BJ (cell line): ENCODE results near the gene GFRA4. TPM values are rescaled to one million over a fixed set of nuclear protein-coding genes. Genes with fewer than 3 reads are reported as not detected.

ENCODE experiments used
- CTCF ChIA-PET: fragments of 350-600 bp; formaldehyde crosslinking; extraction: SDS; loops from one replicate; lab custom pipeline; 2021; ENCODE audit warnings: antibody characterized with exemption, inconsistent platforms; lab: Yijun Ruan, JAX
- POLR2A ChIA-PET: fragments of 300-600 bp; sonication (Branson Sonifier 250); formaldehyde crosslinking; extraction: SDS; loops from one replicate; lab custom pipeline; 2021; ENCODE audit warnings: antibody characterized with exemption; lab: Charles Lee
- DNase-seq: peaks from one replicate; pipeline ENCODE4 v3.0.0-alpha.2; 2011; ENCODE audit warnings: low read depth
- H3K27me3 ChIP-seq: 2 replicates; pipeline ENCODE4 v1.6.0; 2011; ENCODE audit warnings: low read length; ENCODE audit not compliant: control insufficient read depth, insufficient read depth
- H3K36me3 ChIP-seq: 2 replicates; pipeline ENCODE4 v1.5.1; 2011; ENCODE audit warnings: low read length; ENCODE audit not compliant: control insufficient read depth, insufficient read depth
- H3K4me3 ChIP-seq: 2 replicates; pipeline ENCODE4 v1.5.1; 2011; ENCODE audit warnings: low read depth, mild to moderate bottlenecking, control low read depth, low read length
- CTCF ChIP-seq: IDR thresholded peaks from 2 replicates; pipeline ENCODE4 v1.5.1; 2011; ENCODE audit warnings: low read depth, mild to moderate bottlenecking, control low read depth, inconsistent platforms, low read length, moderate library complexity; ENCODE audit not compliant: insufficient read depth
- polyA plus RNA-seq: library from polyadenylated mRNA; depleted of rRNA; stranded (reverse); fragments of >200 nt; gene quantifications from 2 replicates; pipeline ENCODE4 v1.2.3, GENCODE V29; 2011

Gene GFRA4
- polyA plus RNA-seq, 1 experiment = not detected

- POLR2A ChIA-PET = no interaction called here
- DNase-seq = no peak
- H3K4me3 ChIP-seq = no peak overlapping the region
- TF ChIP-seq CTCF = no peak
- CTCF ChIA-PET = no interaction called here
- no peaks in the 10 kb centered on the region for H3K27me3 ChIP-seq
- H3K36me3 ChIP-seq = peaks cover 7% of the 10 kb centered on the region
Measured at GRCh38 chr20:3646067-3646440, 17.1 kb downstream of the GFRA4 start.

GRCh38 chr20:3645309-3646066 is 17.7 kb downstream of the GFRA4 start:
- POLR2A ChIA-PET = no interaction called here
- no peak for TF ChIP-seq CTCF
- CTCF ChIA-PET = no interaction called here

GRCh38 chr20:3640259-3640658 is 22.9 kb downstream of the GFRA4 start:
- POLR2A ChIA-PET = no interaction called here
- Histone ChIP-seq H3K27me3 (no peaks in the 10 kb centered on the region), H3K4me3 (no peak overlapping the region), H3K36me3 (peaks cover 3% of the 10 kb centered on the region; the same call in 1 of the 2 replicates)
- no peak for TF ChIP-seq CTCF
- CTCF ChIA-PET = no interaction called here
- DNase-seq = no peak

More at GRCh38 chr20:3645309-3646066, 17.7 kb downstream of the GFRA4 start:
- no peak overlapping the region for H3K4me3 ChIP-seq
- H3K27me3 ChIP-seq = no peaks in the 10 kb centered on the region
- peaks cover 7% of the 10 kb centered on the region for H3K36me3 ChIP-seq
- DNase-seq = no peak

- DNase-seq = no peak
- POLR2A ChIA-PET = no interaction called here
- TF ChIP-seq CTCF = no peak
- CTCF ChIA-PET = interaction anchor here (2.5 kb wide), 1 partner anchor 12 kb away, joined by 9 read pairs; no protein-coding TSS in a partner anchor
- Histone ChIP-seq H3K36me3 (0 out of 2 replicates have a peak, but pooled peaks cover 1% of the 10 kb centered on the region), H3K27me3 (no peaks in the 10 kb centered on the region), H3K4me3 (no peak overlapping the region)
Measured at GRCh38 chr20:3635346-3635745, 27.9 kb downstream of the GFRA4 start.

GRCh38 chr20:3633913-3634478 is 29.2 kb downstream of the GFRA4 start:
- Histone ChIP-seq H3K27me3 (no peaks in the 10 kb centered on the region), H3K4me3 (no peak overlapping the region), H3K36me3 (0 out of 2 replicates have a peak, but pooled peaks cover 1% of the 10 kb centered on the region)
- ChIA-PET POLR2A (no interaction called here), CTCF (interaction anchor here (0.6 to 2.5 kb wide), 2 partner anchors 14 to 77 kb away, joined by 3 to 9 read pairs; no protein-coding TSS in a partner anchor)
- DNase-seq = no peak
- TF ChIP-seq CTCF = no peak
